OCI-LY3 (cell line): ENCODE measurements around the gene OAF.

Source experiments
- H2AFZ ChIP-seq: fragments of 200-600, 300-600 bp; shearing (Covaris generic); 2 replicates; pipeline ENCODE4 v1.6.0; 2014; ENCODE audit warnings: antibody characterized with exemption, low read depth, low read length
- H3K27ac ChIP-seq: fragments of 200-600, 300-600 bp; sonication (generic); 2 replicates; pipeline ENCODE4 v1.5.1; 2014; ENCODE audit warnings: mild to moderate bottlenecking, low read length, moderate library complexity, mixed read lengths
- H3K27me3 ChIP-seq: fragments of 200-600, 300-600 bp; sonication (generic); 2 replicates; pipeline ENCODE4 v1.6.1; 2014; ENCODE audit warnings: low read depth, low read length, mixed read lengths
- H3K36me3 ChIP-seq: fragments of 200-600, 300-600 bp; sonication (generic); replicated peaks from 2 replicates; pipeline ENCODE3; 2014; ENCODE audit warnings: low read depth, low read length, mixed read lengths
- H3K4me1 ChIP-seq: fragments of 300-600, 200-600 bp; sonication (generic); 2 replicates; pipeline ENCODE4 v1.6.1; 2014; ENCODE audit warnings: low read length, mixed read lengths
- H3K4me2 ChIP-seq: fragments of 200-600, 300-600 bp; sonication (generic); 2 replicates; pipeline ENCODE4 v1.6.1; 2014; ENCODE audit warnings: low read length, mixed read lengths
- H3K4me3 ChIP-seq: fragments of 300-600, 200-600 bp; sonication (generic); 2 replicates; pipeline ENCODE4 v1.5.1; 2014; ENCODE audit warnings: antibody characterized with exemption, mild to moderate bottlenecking, low read length, moderate library complexity
- H3K79me2 ChIP-seq: fragments of 300-600, 200-600 bp; shearing (Covaris generic); 2 replicates; pipeline ENCODE4 v1.6.1; 2014; ENCODE audit warnings: mild to moderate bottlenecking, low read length, mixed read lengths
- H3K9ac ChIP-seq: fragments of 300-600, 200-600 bp; shearing (Covaris generic); 2 replicates; pipeline ENCODE4 v1.6.0; 2014; ENCODE audit warnings: mild to moderate bottlenecking, low read length, moderate library complexity
- H3K9me3 ChIP-seq: fragments of 200-600, 300-600 bp; shearing (Covaris generic); 2 replicates; pipeline ENCODE4 v1.6.1; 2014; ENCODE audit warnings: low read length, mixed read lengths; ENCODE audit not compliant: insufficient read depth
- H4K20me1 ChIP-seq: fragments of 200-600, 300-600 bp; sonication (generic); 2 replicates; pipeline ENCODE4 v1.6.1; 2016; ENCODE audit warnings: low read length, mixed read lengths; ENCODE audit not compliant: insufficient read depth
- CTCF ChIP-seq: fragments of 200-600, 300-600 bp; sonication (generic); IDR thresholded peaks from 2 replicates; pipeline ENCODE4 v1.5.1; 2014; ENCODE audit warnings: antibody characterized with exemption, low read length, low read depth
- EZH2phosphoT487 ChIP-seq: fragments of 200-600 bp; shearing (Covaris generic); IDR thresholded peaks from 2 replicates; pipeline ENCODE4 v1.6.1; 2018; ENCODE audit warnings: antibody characterized with exemption, mixed run types, low read depth

The OAF gene

GRCh38 chr11:120199613-120200012, 11.2 kb upstream of the OAF start:
- H3K4me1 ChIP-seq, result no peaks in the 10 kb centered on the region
- H3K9ac ChIP-seq, result no peak overlapping the region
- H3K4me3 ChIP-seq, result no peak overlapping the region
- no peaks in the 10 kb centered on the region for H4K20me1 ChIP-seq
- no peak overlapping the region for H3K4me2 ChIP-seq
- no peaks in the 10 kb centered on the region for H3K36me3 ChIP-seq
- TF ChIP-seq CTCF (no peak), EZH2phosphoT487 (no peak)
- H3K27ac ChIP-seq, result no peak overlapping the region
- H3K79me2 ChIP-seq, result no peaks in the 10 kb centered on the region
- no peaks in the 10 kb centered on the region for H3K9me3 ChIP-seq
- H2AFZ ChIP-seq, result no peak overlapping the region
- H3K27me3 ChIP-seq, result peaks cover 42% of the 10 kb centered on the region

GRCh38 chr11:120200677-120201076, 10.2 kb upstream of the OAF start:
- Histone ChIP-seq H3K27ac (no peak overlapping the region), H3K36me3 (no peaks in the 10 kb centered on the region)
- TF ChIP-seq CTCF, result no peak
- no peak for TF ChIP-seq EZH2phosphoT487

GRCh38 chr11:120201653-120202052, 9.2 kb upstream of the OAF start:
- H3K9ac ChIP-seq, result no peak overlapping the region
- H3K36me3 ChIP-seq, result no peaks in the 10 kb centered on the region
- no peaks in the 10 kb centered on the region for H4K20me1 ChIP-seq
- H2AFZ ChIP-seq, result no peak overlapping the region
- H3K4me1 ChIP-seq, result no peaks in the 10 kb centered on the region
- H3K4me3 ChIP-seq, result no peak overlapping the region
- H3K4me2 ChIP-seq, result no peak overlapping the region
- TF ChIP-seq CTCF (no peak), EZH2phosphoT487 (no peak)
- H3K9me3 ChIP-seq, result no peaks in the 10 kb centered on the region
- H3K79me2 ChIP-seq, result no peaks in the 10 kb centered on the region
- H3K27me3 ChIP-seq, result peaks cover 25% of the 10 kb centered on the region; the same call in 1 of the 2 replicates
- no peak overlapping the region for H3K27ac ChIP-seq

More at GRCh38 chr11:120200677-120201076, 10.2 kb upstream of the OAF start:
- Histone ChIP-seq H3K9ac (no peak overlapping the region), H3K4me3 (no peak overlapping the region), H3K79me2 (no peaks in the 10 kb centered on the region), H4K20me1 (no peaks in the 10 kb centered on the region), H3K9me3 (no peaks in the 10 kb centered on the region), H3K27me3 (peaks cover 33% of the 10 kb centered on the region), H3K4me1 (no peaks in the 10 kb centered on the region), H3K4me2 (no peak overlapping the region), H2AFZ (no peak overlapping the region)

- Histone ChIP-seq H3K4me1 (no peaks in the 10 kb centered on the region), H3K9ac (no peak overlapping the region), H3K4me2 (no peak overlapping the region), H3K79me2 (no peaks in the 10 kb centered on the region), H3K27me3 (peaks cover 21% of the 10 kb centered on the region; the same call in 1 of the 2 replicates), H3K9me3 (no peaks in the 10 kb centered on the region), H3K27ac (no peak overlapping the region), H2AFZ (no peak overlapping the region), H3K4me3 (no peak overlapping the region), H3K36me3 (no peaks in the 10 kb centered on the region), H4K20me1 (no peaks in the 10 kb centered on the region)
- TF ChIP-seq EZH2phosphoT487, result no peak
- no peak for TF ChIP-seq CTCF
These were observed 7.2 kb upstream of the OAF start for GRCh38 chr11:120203626-120204025.
